ENCODE measurements around the gene CTNNA3.

The CTNNA3 gene

GRCh38 chr10:66927251-66927935 is 768.6 kb downstream of the CTNNA3 start:
- no peak for DNase-seq

GRCh38 chr10:66926841-66927240 is 769.2 kb downstream of the CTNNA3 start:
- no peak for DNase-seq

GRCh38 chr10:66925896-66926715 is 769.9 kb downstream of the CTNNA3 start, which contains the start of gene LRRTM3:
LRRTM3 (plus strand) TSS chr10:66926036.
- no peak for DNase-seq

- no peak for DNase-seq
Observed at GRCh38 chr10:66925373-66925772, 770.6 kb downstream of the CTNNA3 start.

GRCh38 chr10:66924674-66925345 is 771.2 kb downstream of the CTNNA3 start:
- DNase-seq, result no peak

- DNase-seq, result no peak
Observed at GRCh38 chr10:66919248-66919647, 776.7 kb downstream of the CTNNA3 start.

- no peak for DNase-seq
Observed at GRCh38 chr10:66917104-66917503, 778.9 kb downstream of the CTNNA3 start.

GRCh38 chr10:66916030-66916429 is 780.0 kb downstream of the CTNNA3 start:
- no peak for DNase-seq

GRCh38 chr10:66910671-66911070 is 785.3 kb downstream of the CTNNA3 start:
- no peak for DNase-seq

- no peak for DNase-seq
Observed at GRCh38 chr10:66892871-66893270, 803.1 kb downstream of the CTNNA3 start.

GRCh38 chr10:66888237-66888636 is 807.8 kb downstream of the CTNNA3 start:
- DNase-seq, result no peak

- no peak for DNase-seq
Observed at GRCh38 chr10:66886848-66887247, 809.1 kb downstream of the CTNNA3 start.

GRCh38 chr10:66882271-66882670 is 813.7 kb downstream of the CTNNA3 start:
- no peak for DNase-seq

- no peak for DNase-seq
Observed at GRCh38 chr10:66881814-66882213, 814.2 kb downstream of the CTNNA3 start.

GRCh38 chr10:66880826-66881225 is 815.2 kb downstream of the CTNNA3 start:
- DNase-seq, result no peak

GRCh38 chr10:66880292-66880691 is 815.7 kb downstream of the CTNNA3 start:
- no peak for DNase-seq

GRCh38 chr10:66877361-66877760 is 818.6 kb downstream of the CTNNA3 start:
- no peak for DNase-seq

GRCh38 chr10:66869635-66870034 is 826.4 kb downstream of the CTNNA3 start:
- DNase-seq, result no peak

- DNase-seq, result no peak
Observed at GRCh38 chr10:66862687-66863258, 833.2 kb downstream of the CTNNA3 start.

GRCh38 chr10:66860376-66860945 is 835.5 kb downstream of the CTNNA3 start:
- no peak for DNase-seq

GRCh38 chr10:66852811-66853210 is 843.2 kb downstream of the CTNNA3 start:
- no peak for DNase-seq

- no peak for DNase-seq
Observed at GRCh38 chr10:66848856-66849255, 847.1 kb downstream of the CTNNA3 start.

Measured in activated CD4-positive, CD25-positive, alpha-beta regulatory T cell treated with anti-CD3 and anti-CD28 coated beads, Interleukin-2, amount 50 U/mL, for 72 hours (primary cell).